Measurements from ENCODE around the gene ORC5.
"Not testable (repeated sequence)": the region's sequence is repeated elsewhere in the genome, so short reads cannot be mapped to it uniquely, and the experiment has no call there.

ORC5 gene

GRCh38 chr7:104196161-104196560, 11.7 kb downstream of the ORC5 start:
- peak; percentile 60 for DNase-seq (ENCODE audit: low read depth)
- H3K4me3 ChIP-seq (ENCODE audit: control insufficient read depth, low read depth, low read length), result no peak overlapping the region
- no peak for TF ChIP-seq CTCF (conservative IDR thresholded peaks at IDR 0.05; ENCODE audit: control insufficient read depth, insufficient read depth, low read depth, low read length)

- no peak for DNase-seq (ENCODE audit: low read depth)
- TF ChIP-seq CTCF (conservative IDR thresholded peaks at IDR 0.05; ENCODE audit: control insufficient read depth, insufficient read depth, low read depth, low read length), result no peak
- no peak overlapping the region for H3K4me3 ChIP-seq (ENCODE audit: control insufficient read depth, low read depth, low read length)
Measured at GRCh38 chr7:104192434-104192833, 15.4 kb downstream of the ORC5 start.

- TF ChIP-seq CTCF (conservative IDR thresholded peaks at IDR 0.05; ENCODE audit: control insufficient read depth, insufficient read depth, low read depth, low read length), result no peak
- H3K4me3 ChIP-seq (ENCODE audit: control insufficient read depth, low read depth, low read length), result no peak overlapping the region
- DNase-seq (ENCODE audit: low read depth), result peak; percentile 24
Measured at GRCh38 chr7:104185346-104185745, 22.5 kb downstream of the ORC5 start.

- TF ChIP-seq CTCF (conservative IDR thresholded peaks at IDR 0.05; ENCODE audit: control insufficient read depth, insufficient read depth, low read depth, low read length), result no peak
- no peak overlapping the region for H3K4me3 ChIP-seq (ENCODE audit: control insufficient read depth, low read depth, low read length)
- DNase-seq (ENCODE audit: low read depth), result peak; percentile 41
Measured at GRCh38 chr7:104179178-104179577, 28.6 kb downstream of the ORC5 start.

- not testable (repeated sequence) for H3K4me3 ChIP-seq (ENCODE audit: control insufficient read depth, low read depth, low read length); DNase-seq (ENCODE audit: low read depth)
Measured at GRCh38 chr7:104177565-104178083, 30.2 kb downstream of the ORC5 start.

GRCh38 chr7:104176332-104176731, 31.5 kb downstream of the ORC5 start:
- TF ChIP-seq CTCF (conservative IDR thresholded peaks at IDR 0.05; ENCODE audit: control insufficient read depth, insufficient read depth, low read depth, low read length), result no peak
- H3K4me3 ChIP-seq (ENCODE audit: control insufficient read depth, low read depth, low read length), result no peak overlapping the region
- DNase-seq (ENCODE audit: low read depth), result no peak

GRCh38 chr7:104175361-104175984, 32.3 kb downstream of the ORC5 start:
- H3K4me3 ChIP-seq (ENCODE audit: control insufficient read depth, low read depth, low read length), result no peak overlapping the region
- no peak for TF ChIP-seq CTCF (conservative IDR thresholded peaks at IDR 0.05; ENCODE audit: control insufficient read depth, insufficient read depth, low read depth, low read length)
- DNase-seq (ENCODE audit: low read depth), result no peak
